HG03045 (cell line): ENCODE data around the gene DDX23.
"Not testable (repeated sequence)": the region's sequence is repeated elsewhere in the genome, so short reads cannot be mapped to it uniquely, and the experiment has no call there.

Experiments
- ATAC-seq: cut with Tn5 transposase; IDR thresholded peaks from one replicate; pipeline ENCODE4 v1.9.1; 2021; ENCODE audit warnings: mild to moderate bottlenecking, moderate library complexity; ENCODE audit not compliant: unreplicated experiment

The DDX23 gene

DNA sequence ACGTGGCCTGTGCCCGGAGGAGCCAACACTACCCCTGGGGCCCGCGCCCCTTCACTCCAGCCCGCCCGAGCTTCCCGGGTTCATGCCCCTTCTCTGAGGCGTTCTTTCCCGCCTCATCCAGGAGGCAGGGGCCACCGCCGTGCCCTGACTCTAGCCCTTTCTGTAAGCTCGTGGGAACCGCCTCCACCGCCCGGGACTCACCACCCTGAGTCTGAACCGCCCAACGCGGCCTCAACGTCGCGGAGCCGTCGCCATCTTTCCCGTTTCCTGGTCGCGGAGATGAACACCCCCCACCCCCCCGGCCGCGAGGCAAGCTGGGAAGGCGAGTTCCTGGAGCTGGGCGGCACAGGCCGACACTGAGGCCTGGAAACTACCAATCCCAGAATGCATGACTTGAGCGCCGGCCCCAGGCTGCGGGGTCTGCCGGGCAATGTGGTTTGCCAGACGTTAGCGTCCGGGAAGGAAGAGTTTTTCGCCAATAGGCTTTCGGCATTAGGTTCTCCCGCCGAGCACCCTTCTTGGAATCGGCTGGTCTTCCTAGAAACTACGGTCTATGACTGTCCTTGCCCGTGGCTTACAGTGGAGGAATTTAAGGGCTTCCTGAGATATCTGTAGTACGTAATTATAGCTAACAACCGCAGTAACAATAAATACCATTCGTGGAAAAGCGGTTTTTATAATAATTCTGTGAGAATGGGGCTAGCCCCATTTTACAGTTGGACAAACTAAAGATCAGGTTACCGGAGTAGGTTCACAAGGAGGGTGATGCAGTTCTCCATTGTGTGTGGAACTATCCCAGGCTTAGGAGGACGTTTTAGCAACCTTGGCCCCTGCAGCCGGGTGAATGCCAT lies at the start of gene DDX23:
TSS of gene DDX23 (minus strand) at position 281 of the 851 bp plus-strand sequence. CDS start 6,381 bp downstream, outside the sequence.
- peak; percentile 96 for ATAC-seq

- no peak for ATAC-seq
Measured at GRCh38 chr12:48901278-48901677, 49.3 kb upstream of the DDX23 start.

DNA sequence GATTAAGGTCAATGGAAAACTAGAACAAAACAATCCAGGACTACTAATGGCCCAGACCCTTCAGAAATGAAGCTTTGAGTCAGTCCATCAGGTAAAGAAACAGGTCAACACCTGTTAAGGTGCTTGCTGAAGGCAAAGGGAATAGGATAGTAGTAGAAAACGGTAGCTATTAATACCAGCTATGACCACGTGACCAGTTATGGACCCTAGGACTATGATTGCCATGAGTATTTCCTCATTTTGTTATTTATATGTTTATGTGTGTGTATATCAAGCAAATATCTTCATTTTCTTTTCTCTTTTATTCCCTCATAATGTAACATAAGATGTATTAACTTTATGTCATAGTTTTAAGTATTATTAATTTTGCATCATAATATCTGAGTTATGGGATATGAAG lies 47.7 kb upstream of the DDX23 start:
- no peak for ATAC-seq

DNA sequence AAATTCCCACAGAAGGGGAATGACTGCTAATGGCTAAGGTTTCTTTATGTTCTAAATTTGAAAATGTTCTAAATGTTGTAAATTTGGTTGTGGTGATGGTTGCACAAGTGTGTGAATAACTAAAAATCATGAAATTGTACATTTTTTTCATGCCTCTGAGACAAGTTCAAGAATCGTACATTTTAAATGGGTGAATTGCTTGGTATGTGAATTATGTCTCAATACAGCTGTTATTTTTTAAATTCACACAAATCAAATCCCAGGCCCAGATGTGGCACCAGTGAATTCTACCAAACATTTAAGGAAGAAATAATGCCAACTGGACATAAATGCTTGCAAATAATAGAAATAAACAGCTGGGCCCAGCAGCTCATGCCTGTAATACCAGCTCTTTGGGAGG lies 42.3 kb upstream of the DDX23 start:
- ATAC-seq = no peak

- ATAC-seq = peak; percentile 72
Measured at GRCh38 chr12:48890657-48891418, 38.9 kb upstream of the DDX23 start.

DNA sequence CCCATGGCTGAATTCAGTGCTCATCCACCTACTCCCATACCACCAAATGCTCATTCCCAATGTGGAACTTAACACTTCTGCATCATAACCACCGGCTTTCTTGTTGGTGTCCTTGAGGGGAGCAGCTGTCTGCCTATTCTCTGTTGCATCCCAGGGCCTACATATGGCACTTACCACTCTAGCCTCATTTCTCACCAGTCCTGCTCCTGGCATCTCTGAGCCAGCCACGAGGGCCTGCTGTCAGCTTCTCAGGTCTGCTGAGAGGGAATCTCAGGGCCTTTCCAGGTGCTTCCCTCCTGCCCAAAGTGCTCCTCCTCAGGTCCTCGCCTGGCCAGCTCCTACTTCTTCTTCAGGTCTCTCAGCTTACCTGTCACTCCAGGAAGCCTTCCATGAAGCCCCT lies 37.7 kb upstream of the DDX23 start:
- ATAC-seq = no peak

DNA sequence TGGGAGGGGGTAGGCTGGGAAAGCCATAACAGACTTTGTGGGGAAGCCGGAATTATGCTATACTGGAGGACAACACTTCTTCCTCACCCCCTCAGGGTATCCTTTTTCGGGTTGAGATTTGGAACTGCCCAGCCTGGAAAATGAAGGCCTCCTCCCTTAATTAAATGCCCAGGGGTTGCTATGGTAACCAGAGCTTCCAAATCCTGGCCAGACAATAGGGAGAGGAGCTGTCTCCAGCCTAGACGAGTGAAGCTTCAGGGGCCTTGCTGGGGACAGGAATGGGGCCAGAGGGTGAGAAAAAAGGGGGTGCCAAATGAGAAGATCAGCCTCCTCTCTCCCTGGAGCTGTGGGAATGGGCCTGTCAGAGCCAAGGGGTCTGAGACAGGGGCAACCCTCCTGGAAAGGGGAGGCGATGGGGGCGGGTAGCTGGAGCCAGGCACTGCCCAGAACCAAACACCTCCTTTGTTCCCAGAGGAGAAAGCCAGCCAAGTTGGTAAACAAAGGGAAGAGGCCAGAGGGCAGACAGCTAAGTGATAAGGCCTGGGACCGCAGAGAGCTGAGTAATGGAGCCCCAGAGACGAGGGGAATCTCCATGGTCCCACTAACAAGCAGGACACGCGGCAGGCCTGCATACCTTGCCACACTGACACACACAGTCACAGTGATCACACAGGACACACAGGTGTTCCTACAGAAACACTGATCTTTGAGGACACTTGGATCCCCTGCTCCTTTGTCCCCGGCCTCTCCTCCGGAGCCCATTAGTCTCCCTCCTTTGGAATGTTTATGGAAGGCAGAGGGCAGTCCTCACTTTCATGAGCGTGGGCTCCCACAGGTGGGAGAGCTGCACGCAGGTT lies 31.6 kb upstream of the DDX23 start:
- ATAC-seq = no peak

GRCh38 chr12:48882972-48883304 lies 31.0 kb upstream of the DDX23 start:
- no peak for ATAC-seq

DNA sequence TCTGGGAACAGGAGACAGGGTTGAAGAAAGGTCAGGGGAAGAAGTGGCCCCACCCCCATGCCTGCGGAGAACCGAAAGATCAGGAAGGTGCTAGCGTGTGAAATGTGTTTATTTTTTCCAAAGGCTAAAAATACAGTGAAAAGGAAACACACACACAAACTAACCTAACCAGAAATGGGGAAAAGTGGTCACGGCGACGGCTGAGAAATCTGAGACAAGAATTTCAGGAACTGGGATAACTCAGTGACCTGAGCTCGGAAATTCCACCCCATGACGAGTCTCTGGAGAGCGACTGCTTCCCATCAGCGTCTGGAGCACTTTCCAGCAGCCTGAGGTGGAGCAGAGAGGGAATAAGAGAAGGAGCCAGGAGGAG lies 30.3 kb upstream of the DDX23 start:
- no peak for ATAC-seq

- no peak for ATAC-seq
Measured at GRCh38 chr12:48881686-48882314, 29.8 kb upstream of the DDX23 start.

DNA sequence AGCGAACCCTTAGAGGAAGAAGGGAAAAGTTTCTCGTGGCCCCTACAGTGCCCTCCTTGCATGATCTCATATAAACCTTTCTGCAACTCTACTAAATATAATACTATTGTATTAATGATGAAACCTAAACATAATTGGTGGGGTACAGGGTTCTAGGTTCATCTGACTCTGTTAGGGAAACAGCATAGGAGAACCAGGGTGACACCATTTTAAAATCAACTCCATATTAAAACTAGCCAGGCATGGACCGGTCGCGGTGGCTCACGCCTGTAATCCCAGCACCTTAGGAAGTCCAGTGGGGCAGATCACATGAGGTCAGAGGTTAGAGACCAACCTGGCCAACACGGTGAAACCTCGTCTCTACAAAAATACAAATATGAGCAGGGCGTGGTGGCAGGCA lies 28.7 kb upstream of the DDX23 start:
- no peak for ATAC-seq

- no peak for ATAC-seq
Measured at GRCh38 chr12:48878548-48878947, 26.6 kb upstream of the DDX23 start.

GRCh38 chr12:48875944-48876515 lies 24.1 kb upstream of the DDX23 start:
- ATAC-seq = no peak

DNA sequence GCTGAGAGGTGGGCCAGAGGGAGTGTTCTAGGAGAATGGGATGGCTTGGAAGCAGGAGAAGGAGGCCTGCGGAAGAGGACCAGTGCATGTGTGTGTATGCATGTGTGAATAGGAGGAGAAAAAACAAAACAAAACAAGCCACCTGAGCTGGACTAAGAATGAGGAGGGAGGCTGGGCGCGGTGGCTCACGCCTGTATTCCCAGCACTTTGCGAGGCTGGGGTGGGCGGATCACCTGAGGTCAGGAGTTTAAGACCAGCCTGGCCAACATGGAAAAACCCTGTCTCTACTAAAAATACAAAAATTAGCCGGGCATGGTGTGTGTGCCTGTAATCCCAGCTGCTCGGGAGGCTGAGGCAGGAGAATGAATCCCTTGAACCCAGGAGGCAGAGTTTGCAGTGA lies 21.6 kb upstream of the DDX23 start:
- ATAC-seq = not testable (repeated sequence)

DNA sequence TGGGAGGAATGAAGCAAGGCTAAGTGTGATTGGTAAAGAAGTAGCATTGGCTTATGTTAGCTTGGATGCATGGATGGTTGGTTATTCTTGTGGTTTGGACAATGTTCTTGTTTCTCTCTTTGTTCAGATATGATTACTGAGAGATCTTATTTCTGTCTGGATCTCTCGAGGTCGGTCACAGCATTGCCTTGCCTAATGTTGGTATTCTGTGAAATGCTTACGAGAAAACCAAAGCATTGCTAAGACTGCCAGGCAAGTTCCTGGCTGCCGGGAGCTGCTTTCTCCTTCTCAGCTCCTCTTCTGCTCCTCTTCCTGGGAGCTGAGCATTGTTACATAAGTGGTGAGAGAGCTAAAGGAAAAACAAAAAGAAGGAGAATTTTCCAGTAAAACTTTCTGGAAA lies 21.1 kb upstream of the DDX23 start:
- ATAC-seq = no peak

DNA sequence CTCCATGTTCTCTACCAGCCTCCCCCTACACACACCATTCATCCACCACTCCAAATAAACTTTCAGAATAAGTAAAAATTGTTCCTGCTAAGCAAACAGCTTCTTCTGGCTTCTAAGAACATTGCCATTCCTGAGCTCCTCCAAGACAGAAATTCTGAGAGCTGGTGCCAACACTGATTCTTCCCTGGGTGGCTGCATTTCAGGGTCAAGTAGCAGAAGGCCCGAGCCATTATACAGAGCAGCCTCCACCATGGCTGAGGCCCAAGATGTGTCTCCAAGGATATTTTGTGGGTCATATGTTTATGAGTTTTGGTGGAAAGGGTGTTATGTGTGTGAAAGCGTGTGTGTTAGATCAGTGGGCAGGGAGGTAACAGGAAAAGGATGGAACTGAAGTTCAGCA lies 17.2 kb upstream of the DDX23 start:
- no peak for ATAC-seq

DNA sequence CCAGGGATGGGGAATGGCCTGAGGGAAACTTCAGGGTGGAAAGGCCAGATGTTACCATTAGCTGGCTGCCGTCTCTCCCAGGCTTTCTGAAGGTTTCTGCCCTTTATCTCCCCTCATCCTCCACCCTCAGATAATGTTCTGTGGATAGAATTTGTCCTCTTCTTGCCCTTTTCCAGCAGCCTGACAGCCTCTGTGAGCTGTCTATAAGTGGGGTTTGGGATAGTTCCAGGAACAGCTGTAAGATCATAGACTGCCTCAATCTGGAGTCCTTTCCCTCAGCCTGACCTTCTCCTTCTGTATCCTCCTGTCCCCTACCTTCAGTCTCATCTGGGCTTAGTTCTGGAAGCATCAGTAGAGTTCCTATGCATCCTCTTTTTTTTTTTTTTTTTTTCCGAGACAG lies 16.5 kb upstream of the DDX23 start:
- ATAC-seq = no peak

DNA sequence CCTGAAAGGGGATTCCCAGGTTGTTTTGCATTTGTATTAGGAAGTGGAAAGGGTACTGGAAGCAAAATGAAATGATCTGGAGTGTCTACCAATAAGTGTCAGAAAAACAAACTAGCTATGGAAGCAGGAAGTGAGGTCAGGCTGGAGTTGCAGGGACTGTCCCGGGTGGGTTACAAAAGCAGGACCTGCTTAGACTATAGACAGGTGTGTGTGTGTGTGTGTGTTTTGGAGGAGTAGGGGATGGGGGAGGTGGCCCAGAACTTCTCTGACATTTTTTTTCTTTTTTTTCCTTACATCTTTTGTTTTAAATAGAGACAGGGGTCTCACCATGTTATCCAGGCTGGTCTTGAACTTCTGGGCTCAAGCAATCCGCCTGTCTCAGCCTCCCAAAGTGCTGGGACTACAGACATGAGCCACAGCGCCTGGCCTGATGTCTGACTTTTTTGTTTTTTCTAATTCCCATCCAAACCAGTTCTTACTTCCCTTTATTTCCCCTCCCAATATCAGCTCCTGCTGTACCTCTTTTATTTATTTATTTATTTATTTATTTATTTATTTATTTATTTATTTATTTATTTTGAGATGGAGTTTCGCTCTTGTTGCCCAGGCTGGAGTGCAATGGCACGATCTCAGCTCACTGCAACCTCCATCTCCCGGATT lies 14.2 kb upstream of the DDX23 start:
- ATAC-seq = peak; percentile 31

DNA sequence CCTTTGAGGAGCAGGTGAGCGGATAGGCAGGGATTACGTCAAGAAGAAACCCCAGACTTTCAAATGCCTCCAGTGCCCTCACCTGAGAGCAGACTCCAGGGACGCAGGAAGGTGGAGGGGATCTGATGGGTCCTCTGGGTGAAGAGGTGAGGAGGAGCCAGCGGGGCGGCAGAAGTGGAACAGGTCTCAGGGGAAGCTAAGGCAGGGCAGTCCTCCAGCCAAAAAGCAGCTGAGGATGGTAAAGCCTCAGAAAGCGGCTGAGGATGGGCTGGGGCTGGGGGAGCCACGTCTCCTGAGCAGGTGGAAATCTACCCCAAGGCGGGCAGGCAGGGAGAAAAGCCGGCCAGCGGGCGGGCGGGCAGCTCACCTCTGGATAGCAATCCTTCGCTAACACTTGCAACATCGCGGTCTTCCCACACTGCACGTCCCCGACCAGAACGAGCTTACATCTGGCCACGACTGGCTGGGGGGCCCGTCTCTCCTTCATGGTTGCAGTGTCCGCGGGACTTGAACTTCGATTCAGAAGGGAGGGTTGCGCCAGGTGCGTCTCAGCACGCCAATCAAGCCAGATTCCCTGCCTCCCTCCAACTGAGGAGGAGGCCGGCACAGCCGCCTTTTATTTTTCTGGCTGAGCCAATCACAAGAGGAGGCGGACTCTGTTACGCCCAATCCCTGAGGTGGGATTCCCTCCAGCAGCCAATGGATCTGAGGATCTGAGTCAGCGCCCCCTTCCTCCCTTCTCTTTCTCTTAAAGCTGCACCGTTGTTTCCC lies 13.5 kb upstream of the DDX23 start, which contains the start of gene RND1:
TSS of gene RND1 (minus strand) at position 590 of the 771 bp plus-strand sequence. CDS start at position 487, 103 bp downstream.
- peak; percentile 95 for ATAC-seq
